H4 (cell line): ENCODE data around the gene PLAU. TPM values are rescaled to one million over a fixed set of nuclear protein-coding genes. Genes with fewer than 3 reads are reported as not detected.

ENCODE experiments used
- DNase-seq: peaks from one replicate; pipeline ENCODE4 v3.0.0-alpha.2; 2015; ENCODE audit warnings: low spot score
- total RNA-seq: library from RNA; depleted of rRNA; stranded (reverse); fragments of >200 nt; shearing (Covaris generic); gene quantifications from 2 replicates; pipeline ENCODE4 v1.2.3, GENCODE V29; 2014; rRNA removed

The PLAU gene
- total RNA-seq, result 149 and 153 TPM in 2 replicates

DNA sequence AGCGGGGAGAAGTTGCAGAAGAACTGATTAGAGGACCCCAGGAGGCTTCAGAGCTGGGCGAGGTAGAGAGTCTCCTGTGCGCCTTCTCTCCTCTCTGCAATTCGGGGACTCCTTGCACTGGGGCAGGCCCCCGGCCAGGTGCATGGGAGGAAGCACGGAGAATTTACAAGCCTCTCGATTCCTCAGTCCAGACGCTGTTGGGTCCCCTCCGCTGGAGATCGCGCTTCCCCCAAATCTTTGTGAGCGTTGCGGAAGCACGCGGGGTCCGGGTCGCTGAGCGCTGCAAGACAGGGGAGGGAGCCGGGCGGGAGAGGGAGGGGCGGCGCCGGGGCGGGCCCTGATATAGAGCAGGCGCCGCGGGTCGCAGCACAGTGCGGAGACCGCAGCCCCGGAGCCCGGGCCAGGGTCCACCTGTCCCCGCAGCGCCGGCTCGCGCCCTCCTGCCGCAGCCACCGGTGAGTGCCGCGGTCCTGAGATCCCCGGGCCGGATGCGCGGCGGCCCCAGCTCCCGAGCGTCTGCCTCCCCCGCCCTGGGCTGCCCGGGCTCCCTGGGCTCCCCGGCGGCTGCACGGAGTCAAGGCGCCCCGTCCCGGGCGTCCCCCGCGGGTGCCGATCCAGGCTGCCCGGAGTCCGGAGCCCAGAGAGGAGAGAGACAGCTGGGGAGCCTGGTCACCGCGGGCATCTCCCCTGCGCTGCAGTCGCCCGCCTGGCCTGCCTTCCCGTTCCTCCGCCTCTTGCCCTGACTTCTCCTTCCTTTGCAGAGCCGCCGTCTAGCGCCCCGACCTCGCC lies at the start of gene PLAU:
PLAU (plus strand) TSS at position 369 of the 789 bp plus-strand sequence. CDS start 424 bp downstream, outside the sequence.
- no peak for DNase-seq

DNA sequence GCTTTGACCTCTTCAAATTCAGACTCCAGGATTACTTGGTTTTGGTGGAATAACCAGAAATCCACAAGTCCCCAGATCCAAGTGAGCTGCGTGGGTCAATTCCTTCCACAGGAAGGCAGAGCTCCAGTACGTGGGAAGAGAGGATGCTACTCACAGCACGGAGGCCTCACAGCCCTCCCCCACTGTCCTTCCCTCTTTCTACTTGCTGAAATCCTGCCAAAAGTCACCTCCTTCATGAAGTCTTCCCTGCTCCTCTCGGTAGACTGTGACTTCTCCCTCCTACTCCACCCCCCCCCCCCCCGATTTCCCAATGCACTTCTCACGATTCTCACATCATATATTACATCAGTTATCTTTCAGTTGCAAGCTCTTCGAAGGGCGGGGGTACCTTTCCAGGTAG lies 48.9 kb upstream of the PLAU start:
- no peak for DNase-seq

DNA sequence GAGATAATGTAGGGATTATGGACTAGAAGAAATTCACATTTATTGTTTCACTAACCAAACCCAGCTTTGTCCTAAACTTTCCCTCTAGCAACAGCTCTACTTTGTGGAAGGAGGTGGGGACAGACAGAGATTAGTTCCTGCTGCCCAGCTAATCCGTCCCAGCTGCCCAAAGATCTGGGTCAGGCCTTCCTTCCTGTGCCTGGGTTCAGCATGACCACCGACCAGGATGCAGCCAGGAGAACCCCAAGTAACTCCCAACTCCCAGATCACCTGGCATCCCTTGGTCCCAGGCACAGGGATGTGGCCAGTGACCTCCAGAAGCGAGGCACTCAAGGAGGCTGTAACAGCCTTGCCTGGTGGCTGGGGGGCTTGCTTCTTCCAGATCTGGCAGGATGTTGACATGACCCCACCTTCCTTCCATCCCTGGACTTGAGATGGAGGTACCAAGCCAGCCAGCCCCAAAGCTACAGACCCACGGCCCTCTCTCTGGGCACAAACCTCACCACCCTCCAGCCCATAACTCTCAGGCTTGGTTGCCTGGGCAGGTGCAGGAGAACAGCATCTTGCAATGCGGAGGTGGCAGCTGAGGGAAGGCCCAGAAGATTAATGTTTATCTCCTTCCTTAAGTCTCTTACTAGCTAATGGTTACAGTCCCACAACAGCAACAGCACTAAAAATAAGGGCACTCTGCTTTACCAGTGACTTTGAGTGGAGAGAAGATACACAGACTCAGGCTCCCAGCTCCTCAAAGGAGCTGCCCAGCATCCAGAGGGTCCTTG lies 47.7 kb upstream of the PLAU start:
- DNase-seq, result no peak

DNA sequence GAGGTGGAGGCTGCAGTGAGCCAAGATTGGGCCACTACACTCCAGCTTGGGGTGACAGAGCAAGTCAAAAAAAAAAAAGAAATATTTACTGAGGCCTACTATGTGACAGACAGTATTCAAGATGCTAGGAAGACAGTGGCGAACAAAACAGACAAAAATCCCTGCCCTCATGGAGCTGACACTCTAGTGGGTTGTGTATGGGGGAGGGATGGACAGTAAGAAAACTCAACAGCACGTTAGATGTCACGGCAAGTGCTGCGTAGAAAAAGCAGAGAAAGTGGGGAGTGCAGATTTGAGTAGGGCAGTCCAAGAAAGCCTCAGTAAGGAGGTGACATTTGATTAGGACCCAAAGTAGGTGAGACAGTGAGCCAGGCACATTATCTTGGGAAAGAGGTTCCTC lies 46.7 kb upstream of the PLAU start:
- no peak for DNase-seq

DNA sequence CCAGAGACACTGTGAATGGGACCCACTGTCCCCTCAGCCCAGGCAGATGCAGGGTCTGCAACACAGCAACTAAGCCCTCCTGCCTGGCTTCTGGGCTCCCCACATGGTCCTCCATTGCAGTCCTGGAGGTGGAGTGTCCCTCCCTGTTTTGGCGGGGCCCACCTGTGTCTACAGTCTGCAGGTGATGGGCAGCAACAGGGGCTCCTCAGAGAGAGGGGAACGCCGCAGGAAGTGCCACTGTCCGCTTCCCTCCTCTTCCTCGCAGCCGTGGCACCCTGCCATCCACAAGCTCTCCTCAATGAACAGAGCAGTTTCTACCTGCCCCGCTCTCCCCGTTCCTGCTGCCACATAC lies 45.8 kb upstream of the PLAU start:
- no peak for DNase-seq

DNA sequence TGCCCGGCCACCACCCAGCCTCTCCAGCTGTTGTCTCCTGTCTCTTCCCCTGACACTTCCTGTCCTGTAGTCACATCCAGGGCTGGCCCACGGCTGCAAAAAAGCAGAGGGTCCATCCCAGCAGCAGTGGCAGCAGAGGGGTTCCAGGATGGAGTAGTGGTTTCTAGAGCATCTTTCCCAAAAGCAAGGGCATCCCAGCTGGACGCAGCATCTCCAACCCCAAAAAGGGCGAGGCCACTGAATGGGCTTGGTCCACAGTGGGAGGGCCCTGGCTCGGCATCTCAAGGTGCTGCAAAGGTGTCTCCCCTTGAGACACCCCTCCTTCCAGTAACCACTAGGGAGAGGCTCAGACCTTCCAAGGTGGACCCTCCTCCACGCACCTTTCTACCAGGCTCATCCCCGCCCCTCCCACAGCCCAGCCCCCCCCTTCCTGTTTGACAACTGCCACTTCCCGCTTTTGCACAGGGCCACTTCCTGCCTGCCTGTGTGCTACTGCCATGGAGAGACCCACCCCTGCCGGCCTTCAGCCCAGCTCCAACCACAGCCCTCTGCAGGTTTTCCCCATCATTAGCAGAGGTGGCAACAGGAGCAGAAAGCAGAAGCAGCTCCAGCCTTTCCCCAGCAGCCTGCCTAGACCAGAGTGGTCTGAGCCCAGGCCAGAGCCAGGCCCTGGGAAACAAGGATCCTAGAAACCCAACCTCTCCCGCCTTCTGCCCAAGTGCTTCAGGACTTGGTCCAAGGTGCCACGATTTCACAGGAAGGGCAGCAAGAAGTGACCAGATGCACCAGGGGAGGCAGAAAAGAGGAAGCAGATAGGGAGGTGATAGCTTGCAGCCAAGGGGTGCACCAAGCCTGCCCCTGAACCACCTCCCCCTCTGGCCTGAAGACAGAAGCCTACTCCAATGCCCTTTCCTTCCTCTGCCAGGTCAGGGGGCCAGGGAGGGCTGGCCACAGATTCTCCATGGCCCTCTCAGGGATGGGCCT lies 45.2 kb upstream of the PLAU start:
- DNase-seq, result no peak

DNA sequence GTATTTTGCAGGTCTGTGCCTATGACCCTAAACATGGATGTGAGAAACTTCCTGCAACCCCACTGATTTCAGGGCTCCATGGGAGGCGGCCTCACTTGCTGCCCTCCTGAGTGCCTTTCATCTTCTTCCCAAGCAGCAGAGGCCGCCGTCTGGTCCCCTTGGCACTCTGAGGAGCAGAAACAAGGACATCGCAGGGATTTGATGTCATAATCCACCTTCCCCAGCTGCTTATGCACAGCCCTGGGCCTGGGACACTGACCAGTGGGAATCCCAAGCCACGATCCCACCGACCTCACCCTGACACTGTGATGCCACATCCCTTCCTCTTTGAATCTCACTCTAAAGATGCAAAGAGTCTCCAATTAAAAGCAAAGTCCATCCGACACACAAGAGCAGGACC lies 44.3 kb upstream of the PLAU start:
- DNase-seq, result no peak

DNA sequence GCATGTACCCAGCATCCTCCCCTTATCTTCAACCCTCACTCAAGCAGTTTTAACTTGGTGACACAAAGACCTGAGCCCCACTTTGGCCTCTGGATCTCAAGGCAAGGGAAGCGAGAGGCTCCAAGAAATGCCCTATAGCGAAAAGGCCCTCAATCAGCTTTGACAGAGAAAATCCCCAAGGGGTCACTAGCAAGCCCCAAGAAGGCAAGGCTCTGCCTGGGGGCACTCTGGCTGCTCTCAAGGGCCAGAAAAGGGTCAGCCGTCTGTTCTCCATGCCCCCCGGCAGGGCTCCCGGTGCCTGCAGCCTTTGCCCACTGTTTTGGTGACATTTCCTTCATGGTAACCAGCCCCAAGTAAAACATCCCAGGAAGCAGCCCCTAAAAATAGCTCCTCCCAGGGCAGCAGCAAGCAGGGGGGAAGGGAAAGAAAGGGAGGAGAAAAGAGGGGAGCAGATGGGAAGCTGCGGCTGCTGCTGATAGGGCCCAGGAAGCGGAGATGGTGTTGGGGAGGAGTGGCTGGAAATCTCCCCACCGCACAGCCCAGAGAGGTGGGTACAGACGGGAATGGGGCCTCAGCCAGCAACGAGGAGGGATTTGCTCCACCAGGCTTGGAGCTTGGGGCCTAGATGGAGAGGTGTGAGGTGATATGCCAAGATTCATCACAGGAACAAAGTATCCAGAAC lies 43.7 kb upstream of the PLAU start:
- DNase-seq, result no peak

DNA sequence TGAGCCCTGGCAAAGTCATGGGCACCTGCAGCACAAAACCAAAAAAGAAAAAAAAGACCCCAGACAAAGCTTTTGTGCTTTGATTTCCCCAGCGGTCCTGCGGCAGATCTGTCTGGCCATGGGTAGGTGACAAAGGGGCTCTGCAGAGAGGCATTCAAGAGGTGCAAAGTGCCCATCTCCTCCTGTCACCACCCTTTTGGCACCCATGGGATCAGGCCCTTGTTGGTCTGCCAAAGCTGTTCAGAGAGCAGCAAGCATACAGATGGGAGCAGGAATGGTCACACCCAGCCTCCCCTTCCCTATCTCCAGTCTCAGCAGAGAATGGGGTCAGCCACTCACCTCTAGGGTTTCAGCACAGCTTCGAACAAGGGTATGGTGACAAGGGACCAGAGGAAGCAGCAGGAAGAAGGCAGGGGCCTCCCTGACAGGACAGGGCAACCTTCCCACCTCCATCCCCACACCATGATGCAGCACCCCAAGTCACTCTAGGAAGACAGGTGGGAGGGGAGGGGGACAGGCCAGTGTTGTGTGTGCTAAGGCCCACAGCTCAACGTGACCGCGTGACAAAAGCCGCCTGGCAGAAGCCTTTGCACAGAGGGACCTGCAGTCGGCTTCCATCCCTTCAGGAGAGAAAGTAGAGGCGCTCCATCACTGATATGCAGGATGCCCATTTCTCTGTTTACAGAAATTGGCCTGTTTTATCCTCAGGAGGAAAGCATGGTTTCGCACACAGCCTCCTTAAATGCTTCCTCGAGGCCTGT lies 42.9 kb upstream of the PLAU start:
- no peak for DNase-seq

DNA sequence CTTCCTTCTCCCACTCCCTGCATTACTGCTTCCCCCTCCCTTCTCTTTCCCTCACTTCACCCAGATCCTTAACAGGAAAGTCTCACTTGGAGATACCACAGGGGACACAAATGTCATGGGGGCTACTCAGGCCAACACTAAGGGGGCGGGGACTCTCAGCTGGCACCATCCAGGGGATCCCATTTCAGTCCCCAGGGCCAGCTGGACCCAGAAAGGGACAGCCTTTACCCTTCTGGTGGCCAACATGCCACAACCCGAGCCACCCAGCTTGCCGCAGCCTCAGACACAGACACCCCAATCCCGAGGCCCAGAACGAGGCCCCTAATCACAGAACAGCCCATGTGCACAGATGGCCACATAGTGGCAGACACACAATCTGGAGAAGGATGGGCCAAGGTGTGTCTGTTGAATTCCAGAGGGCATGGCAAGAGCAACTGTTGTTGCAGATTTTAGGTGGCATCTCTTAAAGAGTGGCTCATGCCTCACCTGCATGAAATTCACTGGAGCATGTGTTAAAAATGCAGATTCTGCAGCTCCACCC lies 42.2 kb upstream of the PLAU start:
- no peak for DNase-seq

DNA sequence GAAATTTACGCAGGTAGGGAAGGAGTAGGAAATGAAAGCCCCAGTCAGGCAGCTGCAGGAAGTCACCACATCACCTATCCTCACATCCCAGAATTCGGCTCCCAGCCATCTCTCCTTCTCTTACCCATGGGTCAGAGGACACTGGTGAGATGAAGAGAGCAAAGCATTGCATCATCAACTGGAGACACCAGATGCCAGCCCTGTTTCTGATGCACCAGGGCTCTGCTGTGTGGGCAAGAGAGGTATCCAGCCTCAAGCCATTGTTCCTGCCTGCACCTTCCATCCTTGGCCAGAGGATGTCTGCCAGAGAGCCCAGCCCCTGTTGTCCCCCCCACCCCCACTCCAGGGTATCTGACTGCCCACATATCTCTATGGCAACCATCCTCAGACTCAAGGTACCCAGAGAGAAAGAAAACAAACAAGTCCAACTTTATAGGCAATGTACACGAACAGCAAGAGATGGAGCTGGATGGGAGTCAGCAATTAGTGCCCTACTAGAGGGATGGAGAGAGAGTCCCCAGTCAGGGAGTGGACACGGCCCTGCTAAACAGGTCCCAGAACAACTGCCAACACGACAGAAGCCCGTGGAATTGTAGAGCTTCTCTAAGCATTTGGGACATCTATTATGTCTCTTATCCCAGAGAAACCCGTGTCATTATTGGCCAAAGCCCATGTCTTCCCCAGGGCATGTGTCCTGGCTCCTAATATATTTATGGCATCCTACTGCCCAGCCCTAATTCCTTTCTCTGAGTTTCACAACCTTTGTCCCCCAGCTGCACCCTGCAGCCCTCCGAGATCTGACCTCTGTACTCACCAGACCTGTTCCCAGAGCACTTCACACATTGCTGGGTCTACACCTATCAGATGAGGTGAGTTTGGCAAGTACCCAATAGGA lies 39.4 kb upstream of the PLAU start:
- DNase-seq, result no peak

DNA sequence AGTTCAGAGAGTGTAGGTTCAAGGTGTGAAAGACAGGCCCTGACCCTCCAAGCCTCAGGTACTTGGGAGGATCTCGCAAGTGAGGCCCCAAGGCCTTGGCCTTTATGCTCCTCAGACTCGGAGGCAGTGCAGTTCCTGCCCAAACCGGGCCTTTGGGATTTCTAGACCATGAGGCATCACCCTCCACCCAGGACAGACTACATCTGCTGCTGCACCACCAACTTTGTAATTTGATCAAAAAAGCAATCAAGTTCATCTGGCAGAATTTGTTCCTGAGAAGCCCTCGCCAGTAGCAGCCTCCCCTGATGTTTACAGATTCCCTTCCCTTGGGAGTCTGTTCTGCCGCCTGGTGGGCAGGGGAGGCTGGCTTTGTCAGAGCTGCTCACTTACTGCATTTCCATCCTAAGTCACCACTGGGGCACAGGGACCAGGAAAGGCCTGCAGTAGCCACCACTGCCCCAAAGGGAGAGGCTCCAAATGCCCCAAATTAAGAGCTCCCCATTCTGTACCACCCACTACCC lies 38.7 kb upstream of the PLAU start:
- no peak for DNase-seq

DNA sequence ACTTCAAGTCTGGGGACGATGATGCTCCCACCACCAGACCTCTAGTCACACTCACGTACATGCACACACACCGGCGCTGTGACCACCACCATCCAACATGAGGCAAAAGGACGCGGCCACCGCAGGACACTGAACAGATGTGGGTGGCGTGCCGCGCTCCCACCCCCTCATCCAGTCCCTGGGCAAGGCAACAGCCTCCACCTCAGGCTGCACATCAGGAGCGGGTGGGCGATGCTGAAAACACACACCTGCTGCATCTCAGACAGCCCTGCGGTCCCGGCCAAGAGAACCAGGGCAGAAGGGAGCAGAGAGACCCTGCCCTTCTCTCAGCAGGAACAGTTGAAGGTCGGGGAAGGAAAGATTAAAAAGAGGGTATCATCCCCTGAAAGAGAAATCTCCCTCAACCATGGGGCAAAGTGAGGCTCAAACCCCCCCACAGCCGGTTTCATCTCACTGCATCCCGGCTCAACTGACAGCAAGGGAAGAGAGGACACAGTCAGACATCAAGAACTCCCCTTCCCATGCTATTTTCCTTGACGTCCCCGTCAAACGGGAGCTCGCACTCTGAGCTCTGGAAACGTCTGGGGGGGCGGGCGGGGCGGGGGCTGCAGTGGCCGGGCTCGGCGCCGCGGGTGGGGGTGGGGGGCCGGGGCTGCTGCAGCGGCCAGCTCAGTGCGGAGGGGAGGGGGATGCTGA lies 37.6 kb upstream of the PLAU start:
- no peak for DNase-seq

DNA sequence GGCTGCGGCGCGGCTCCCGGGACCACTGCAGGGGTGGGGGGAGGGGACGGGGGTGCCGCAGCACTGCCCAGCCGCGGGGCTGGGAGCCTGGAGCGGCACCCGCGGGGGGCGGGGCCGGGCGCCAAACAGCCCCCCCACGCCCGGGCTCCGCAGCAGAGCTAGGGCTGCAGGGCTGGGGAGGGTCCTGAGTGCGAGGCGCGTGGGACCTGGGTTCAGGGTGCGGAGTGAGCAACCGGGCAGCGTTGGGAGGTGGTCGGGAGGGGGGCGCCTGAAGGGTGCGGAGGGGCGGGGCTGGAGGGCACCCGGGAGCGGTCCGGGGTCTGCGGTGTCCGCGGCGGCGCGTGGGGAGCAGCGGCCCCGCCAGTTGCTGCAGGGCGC lies 37.1 kb upstream of the PLAU start:
- no peak for DNase-seq

DNA sequence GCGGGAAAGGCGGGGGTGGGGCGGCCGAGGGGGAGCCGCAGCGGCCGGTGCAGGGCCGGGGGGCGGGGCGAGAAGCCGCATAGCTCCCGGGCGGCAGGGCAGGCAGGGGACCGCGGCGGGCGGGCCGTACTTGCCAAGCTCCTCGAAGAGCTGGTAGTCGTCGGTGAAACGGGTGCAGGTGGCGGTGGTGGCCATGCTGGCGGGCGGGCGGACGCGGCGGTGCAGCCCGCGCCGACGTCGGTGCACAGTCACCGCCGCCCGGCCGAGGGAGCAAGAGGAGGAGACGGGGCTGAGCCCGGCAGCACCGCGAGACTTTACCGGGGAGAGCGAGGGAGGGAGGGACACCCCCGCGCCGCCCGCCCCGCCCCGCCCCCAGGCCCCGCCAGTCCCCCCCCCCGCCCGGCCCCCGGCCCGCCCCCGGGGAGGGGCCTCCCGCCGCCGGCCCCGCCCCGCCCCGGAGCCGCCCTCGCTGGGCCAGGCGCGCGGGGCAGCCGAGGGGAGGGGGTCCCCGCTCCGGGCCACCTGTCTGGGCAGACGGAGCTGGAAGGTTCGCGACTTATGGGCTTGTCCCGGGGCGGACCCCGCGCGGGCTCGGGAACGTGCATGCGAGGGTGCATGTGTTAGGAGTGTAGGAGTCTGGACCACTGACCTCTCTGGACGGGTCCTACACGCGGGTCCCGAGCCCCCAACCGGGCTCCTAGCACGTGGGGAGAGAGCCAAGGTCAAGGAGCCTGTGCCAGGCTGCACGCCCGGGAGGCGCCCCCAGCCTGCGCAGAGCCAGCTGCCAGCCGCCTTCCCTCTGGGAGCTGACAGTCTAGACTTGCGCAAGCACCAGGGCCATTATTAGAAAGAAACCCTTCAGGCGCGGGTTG lies 36.4 kb upstream of the PLAU start, which contains the start of gene CAMK2G:
CAMK2G (minus strand) TSS at position 289 of the 872 bp plus-strand sequence; CDS start at position 195, 94 bp downstream.
- peak; percentile 82 for DNase-seq

DNA sequence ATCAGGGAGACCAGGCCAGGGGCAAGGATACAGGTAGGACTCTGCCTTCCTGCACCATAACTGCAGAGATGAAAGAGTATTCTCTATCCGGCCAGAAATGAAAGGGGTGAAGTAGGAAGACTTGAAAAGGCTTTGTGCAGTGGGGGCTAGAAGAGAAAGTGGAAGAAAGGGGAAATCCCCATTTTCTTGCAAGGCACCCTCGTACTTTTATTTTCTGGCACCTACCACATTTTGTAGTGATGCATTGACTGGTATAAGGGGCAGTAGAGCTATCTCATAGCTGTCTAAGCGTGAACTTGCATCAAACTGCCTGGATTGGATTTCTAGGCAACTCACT lies 35.8 kb upstream of the PLAU start:
- no peak for DNase-seq

DNA sequence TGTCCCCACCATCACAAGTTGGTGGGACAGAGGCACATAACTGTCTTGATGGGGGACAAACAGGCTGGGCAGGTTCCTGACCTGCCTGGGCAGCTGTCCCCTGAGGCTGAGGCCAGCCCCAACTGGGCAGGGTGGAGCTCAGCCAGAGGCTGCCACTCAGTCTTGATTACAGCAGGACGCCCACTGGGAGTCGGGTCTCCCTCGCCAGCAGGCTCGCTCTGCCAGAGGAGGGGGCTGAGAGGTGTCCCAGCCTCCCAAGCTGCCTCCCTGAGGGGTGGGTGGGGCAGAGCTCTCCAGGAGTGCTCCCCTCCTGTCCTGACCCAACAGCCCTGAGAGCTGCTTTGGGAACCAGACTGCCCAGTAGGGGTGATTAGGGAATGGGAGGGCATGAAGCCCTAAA lies 34.8 kb upstream of the PLAU start:
- DNase-seq, result no peak

DNA sequence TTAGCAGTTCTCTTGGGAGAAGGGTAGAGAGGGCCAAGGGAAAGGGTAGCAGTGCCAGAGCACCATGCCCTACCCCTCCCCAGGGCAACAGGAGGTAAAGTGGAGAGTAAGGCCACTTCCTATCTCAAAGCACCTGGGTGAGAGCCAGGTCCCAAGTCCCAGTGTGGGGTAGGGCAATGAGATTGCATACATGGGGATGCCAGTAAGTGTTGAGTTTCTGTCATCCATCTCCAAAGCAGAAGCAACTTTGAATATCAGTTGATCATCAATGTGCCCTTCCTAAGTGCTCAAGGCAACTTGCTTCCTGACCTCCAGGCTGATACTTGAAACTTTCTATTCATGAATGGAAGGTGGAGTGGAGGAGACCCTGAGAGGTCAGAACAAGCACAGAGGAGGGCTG lies 34.4 kb upstream of the PLAU start:
- no peak for DNase-seq
